T-helper 1 cell (primary cell): Measurements from ENCODE around the gene MYO3B.
"Not testable (repeated sequence)": the region's sequence is repeated elsewhere in the genome, so short reads cannot be mapped to it uniquely, and the experiment has no call there.

Source experiments
- DNase-seq, 5 donors: peaks; one replicate each; pipeline ENCODE4 v3.0.0-alpha.2; 2012 to 2020

The MYO3B gene

GRCh38 chr2:170660409-170660808 is 482.5 kb downstream of the MYO3B start:
- no peak for DNase-seq

DNA sequence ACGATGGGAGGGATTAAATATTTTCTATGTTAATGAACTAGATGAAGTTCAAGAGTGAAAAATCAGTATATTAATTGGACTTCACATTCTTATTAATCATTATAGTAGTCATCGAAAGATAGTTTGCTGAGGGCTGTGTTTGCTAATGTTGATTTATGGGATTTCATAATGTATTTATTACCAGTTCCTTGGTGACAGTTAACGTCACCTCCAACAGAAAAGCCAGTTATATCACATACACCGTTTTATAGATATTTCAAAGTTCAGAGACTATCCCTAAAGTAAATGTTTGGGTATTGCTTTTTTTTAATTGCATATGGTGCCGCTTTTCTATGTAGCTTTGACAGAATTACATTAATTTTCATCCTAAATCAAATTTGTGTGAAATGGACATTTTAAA is 487.8 kb downstream of the MYO3B start:
- DNase-seq, result no peak

- no peak for DNase-seq
Measured at GRCh38 chr2:170669909-170670308, 492.0 kb downstream of the MYO3B start.

DNA sequence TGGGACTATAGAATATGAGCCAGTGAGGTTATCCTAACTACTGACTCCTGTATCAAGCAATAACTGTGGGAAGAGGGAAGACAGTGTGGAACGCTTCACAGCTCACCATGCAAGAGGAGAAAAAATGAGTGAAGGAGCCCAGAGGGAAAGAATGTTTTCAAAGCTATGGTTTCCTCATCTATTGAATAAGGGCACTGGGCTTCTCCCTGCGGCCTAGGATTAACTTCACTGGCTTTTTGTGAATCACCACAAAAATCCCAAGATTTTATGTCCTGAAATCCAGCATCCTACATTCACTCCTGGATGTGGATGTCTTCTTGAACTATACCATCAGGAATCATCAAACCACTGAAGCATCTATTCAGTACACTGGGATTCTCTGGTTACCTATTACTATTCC is 492.7 kb downstream of the MYO3B start:
- no peak for DNase-seq

DNA sequence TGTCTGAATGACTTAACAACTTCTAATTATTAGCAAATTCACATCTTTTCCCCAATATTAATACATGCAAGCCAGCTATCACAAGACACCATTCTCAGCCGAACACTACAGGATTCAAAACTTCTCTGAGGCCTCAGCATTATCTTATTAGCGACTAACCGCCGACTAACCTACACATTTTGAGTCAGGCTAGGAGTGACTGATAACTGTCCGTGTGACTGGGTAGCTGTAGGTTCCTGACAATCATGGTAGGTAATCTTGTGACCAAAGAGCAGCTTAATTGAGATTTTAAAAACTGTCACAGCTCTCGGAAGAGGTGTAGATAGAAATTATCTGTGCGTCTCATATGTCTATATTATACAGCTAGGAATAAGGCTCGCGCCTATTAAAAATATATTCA is 493.1 kb downstream of the MYO3B start:
- DNase-seq, result no peak

DNA sequence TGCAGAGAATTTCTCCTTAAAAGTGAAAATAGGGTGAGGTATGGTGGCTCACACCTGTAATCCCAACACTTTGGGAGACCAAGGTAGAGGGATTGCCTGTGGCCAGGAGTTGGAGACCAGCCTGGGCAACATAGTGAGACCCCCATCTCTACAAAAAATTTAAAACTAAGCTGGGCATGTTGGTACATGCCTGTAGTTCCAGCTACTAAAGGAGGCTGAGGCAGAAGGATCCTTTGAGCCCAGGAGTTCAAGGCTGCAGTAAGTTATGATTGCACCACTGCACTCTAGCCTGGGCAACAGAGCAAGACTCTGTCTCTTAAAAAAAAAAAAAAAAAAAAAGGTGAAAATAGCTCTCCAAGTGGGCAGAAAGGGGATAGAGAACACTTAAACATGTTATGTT is 496.3 kb downstream of the MYO3B start:
- not testable (repeated sequence) for DNase-seq

- DNase-seq, result no peak
Measured at GRCh38 chr2:170675701-170676100, 497.8 kb downstream of the MYO3B start.

DNA sequence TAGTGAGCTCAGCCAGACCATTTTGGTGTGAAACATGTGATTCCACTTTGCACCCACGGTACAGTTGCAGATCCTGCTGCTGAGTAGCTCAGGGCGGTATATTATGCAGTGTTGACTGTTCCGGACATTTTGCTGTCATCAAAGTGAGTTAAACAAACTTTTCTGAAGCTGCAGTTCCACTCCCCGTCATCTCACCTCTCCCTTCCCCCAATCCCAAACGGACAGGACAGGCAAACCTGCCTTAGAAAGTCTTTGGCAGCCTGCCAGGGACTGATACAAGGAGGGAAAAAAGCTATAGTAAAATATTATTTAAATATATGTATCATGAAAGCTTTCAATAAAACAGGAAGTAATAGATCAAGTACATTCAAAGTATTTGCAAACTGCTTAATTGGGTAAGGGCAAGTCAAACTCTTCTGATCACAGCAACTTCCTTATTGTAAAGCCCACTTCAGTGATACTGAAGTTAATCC is 501.7 kb downstream of the MYO3B start:
- no peak for DNase-seq

GRCh38 chr2:170680172-170680941 is 502.4 kb downstream of the MYO3B start:
- no peak for DNase-seq

- DNase-seq, result no peak
Measured at GRCh38 chr2:170681311-170681710, 503.4 kb downstream of the MYO3B start.

- DNase-seq, result no peak
Measured at GRCh38 chr2:170685591-170685990, 507.6 kb downstream of the MYO3B start.

DNA sequence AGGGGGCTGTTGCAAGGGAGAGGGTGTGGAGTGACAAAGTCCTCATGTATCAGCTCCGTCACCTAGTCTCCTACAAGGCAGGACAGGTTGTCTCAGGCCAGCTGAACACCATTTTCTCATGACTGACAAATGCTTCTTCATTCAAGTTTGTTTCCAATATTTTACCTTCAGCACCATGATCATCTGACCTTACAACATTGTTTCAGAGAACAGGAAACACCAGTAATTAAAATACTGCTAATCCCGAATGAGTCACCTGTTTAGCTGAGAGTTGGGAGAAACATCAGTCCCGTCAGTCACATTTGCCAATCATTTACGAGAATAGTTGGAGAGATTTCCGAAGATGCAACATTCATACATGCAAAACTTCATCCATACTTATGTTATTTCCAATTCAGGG is 511.5 kb downstream of the MYO3B start:
- DNase-seq, result no peak

- DNase-seq, result no peak
Measured at GRCh38 chr2:170690640-170691039, 512.7 kb downstream of the MYO3B start.

DNA sequence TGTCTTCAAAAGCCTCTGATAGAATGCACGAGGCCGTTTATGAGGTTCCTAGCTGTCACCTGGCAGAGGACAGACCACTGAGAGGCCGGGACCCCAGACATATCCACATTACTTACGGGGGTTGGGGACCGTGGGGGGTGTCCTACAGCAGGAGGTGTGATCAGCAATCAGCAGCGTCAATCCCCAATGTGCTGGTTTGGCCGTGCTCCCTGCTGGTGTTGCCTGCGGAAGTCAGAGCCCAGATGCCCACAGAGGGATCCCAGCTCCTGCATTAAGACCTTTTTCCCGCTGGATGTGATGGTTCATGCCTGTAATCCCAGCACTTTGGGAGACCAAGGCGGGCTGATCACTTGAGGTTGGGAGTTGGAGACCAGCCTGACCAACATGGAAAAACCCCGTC is 516.4 kb downstream of the MYO3B start:
- DNase-seq, result no peak

DNA sequence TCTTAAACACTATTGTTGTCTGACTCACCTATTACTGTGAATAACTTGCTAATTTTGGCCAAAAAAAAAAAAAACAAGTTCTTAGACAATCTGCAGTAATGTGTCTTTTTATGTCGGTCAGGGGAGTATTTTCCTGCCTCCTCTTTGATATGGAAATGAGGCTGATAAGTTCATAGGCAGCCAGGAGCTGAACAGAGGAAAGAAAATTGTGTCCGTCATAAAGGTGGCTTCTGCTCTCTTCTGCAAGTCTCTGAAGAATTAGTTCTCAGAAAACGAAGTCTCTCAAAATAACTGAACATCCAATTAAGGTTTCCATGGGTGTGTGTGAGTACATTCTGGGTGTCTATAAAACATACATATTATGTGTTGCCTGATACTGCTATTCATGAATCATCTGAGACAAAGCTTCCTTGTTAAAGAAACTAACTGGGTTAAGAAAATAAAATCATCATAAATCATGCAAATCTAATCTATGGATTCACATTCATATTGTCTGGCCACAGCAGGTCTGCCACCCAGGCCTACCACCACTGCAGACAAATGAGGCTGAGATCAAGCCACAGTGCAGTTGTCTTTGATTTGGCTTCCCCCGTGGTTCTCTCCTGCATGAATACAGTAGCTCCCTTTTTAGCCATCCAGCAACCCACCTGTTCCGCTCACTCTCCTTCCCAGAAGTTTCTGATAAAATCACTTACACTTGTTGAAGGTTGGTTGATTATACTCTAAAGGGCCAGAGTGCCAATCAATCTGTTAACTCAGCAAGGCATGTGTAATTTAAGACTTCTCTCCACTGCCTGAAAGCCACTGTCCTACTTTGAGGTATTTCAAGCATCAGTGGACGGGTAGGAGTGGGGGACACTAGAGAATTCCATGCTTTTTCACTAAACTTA is 517.8 kb downstream of the MYO3B start:
- DNase-seq, result no peak

DNA sequence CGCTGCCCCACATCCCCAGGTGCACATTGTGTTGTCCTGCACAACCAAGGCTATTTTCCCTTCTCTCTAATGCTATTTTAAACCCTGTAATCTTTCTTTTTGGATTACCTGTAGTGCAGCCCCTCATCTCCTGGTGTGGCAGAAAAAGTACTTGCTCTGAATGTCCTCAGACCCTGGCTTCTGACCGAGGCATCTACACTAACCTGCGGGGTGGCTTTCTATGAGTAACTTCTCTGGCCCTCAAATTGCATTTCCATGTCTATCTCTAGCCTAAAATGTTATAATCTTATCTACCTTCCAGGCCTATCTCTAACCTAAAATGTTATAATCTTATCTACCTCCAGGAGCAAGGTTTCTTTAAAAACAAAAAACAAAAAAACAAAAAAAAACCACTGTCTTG is 519.0 kb downstream of the MYO3B start:
- DNase-seq, result no peak

DNA sequence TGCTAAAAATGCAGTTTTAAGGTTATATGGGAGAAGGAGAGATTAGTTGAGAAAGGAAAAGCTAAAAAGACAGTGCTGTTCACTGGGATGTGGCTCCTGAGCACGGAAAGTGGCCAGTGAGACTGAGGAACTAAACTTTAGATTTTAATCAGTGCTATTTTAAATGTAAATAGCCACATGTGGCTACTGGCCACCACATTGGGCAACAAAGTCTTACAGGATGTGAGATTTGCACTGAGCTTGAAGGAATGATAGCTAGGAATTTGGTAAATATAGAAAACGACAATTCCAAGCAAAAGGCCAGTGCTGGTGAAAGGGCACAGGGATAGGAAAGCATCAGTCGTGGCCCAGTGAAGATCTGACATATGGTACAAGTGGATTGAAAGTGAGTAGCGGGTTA is 523.1 kb downstream of the MYO3B start:
- DNase-seq, result no peak

DNA sequence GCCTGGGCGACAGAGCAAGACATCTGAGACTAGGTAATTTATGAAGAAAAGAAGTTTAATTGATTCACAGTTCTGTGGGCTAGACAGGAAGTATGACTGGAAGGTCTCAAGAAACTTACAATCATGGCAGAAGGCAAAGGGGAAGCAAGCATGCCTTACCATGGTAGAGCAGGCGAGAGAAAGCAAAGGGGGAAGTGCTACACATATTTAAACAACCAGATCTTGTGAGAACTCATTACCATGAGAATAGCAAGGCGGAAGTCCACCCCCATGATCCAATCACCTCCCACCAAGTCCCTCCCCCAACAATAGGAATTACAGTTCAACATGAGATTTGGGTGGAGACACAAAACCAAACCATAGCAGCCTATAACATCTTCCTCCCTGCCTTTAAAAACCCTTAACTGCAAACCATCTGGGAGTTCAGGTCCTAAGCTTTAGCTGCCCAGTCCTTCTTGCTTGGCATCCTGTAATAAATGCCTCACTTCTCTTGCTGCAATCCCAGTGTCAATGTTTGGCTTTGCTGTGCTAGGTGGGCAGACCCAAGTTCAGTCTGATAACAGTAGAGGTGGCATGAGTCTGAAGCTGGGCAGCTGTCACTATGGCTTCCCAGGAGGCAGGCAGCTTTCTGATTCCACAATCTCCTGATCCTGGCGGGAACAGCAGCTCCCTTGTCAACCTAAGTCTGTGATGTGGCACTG is 526.0 kb downstream of the MYO3B start:
- no peak for DNase-seq
